Left ventricle myocardium superior (tissue), 1 donor: ENCODE measurements around the gene TESK2. TPM values are rescaled to one million over a fixed set of nuclear protein-coding genes. Genes with fewer than 3 reads are reported as not detected.

Source experiments
- ATAC-seq: fragments of 200-7000 bp; cut with Tn5 transposase; one replicate; pipeline ENCODE4 v1.9.1; 2020; ENCODE audit warnings: mild to moderate bottlenecking, moderate library complexity
- DNase-seq: peaks from one replicate; pipeline ENCODE4 v3.0.0-alpha.2; 2020
- intact Hi-C: fragments of 100-400 bp; cut with micrococcal nuclease; formaldehyde crosslinking; loops from one replicate; pipeline ENCODE4 v1.11.0; 2022
- total RNA-seq: library from RNA; stranded (reverse); fragmentation: NEBNext Ultra II Directional; extraction: Animal tissue kit (Norgen Biotek cat#: 25700); gene quantifications from one replicate; pipeline ENCODE4 v1.2.1, GENCODE V29; 2021
- donor health status: DM: no; HTN: yes; CAD: no; lungs with severe emphysema.

Gene TESK2
- total RNA-seq, 1 donor from 2014 or later = 1.9 TPM

GRCh38 chr1:45437323-45437722 is 53.6 kb downstream of the TESK2 start:
- intact Hi-C loops = no loop called here
- DNase-seq = no peak

GRCh38 chr1:45430490-45430889 is 60.5 kb downstream of the TESK2 start:
- no peak for ATAC-seq
- no peak for DNase-seq
- intact Hi-C loops = no loop called here

More at GRCh38 chr1:45437323-45437722, 53.6 kb downstream of the TESK2 start:
- ATAC-seq = no peak

GRCh38 chr1:45429561-45430159 is 61.3 kb downstream of the TESK2 start:
- intact Hi-C loops = no loop called here
- DNase-seq = no peak
- ATAC-seq = no peak

- ATAC-seq = no peak
- intact Hi-C loops = no loop called here
- DNase-seq = no peak
These were observed 66.9 kb downstream of the TESK2 start for GRCh38 chr1:45423906-45424678.

- no peak for ATAC-seq
- intact Hi-C loops = no loop called here
- DNase-seq = no peak
These were observed 69.0 kb downstream of the TESK2 start for GRCh38 chr1:45421935-45422334.

GRCh38 chr1:45414746-45415145 is 76.2 kb downstream of the TESK2 start:
- intact Hi-C loops = no loop called here
- DNase-seq (no peak), ATAC-seq (no peak)

GRCh38 chr1:45412899-45413298 is 78.1 kb downstream of the TESK2 start:
- intact Hi-C loops = no loop called here
- ATAC-seq (no peak), DNase-seq (no peak)

GRCh38 chr1:45411510-45411899 is 79.5 kb downstream of the TESK2 start:
- ATAC-seq (no peak), DNase-seq (no peak)
- intact Hi-C loops = no loop called here

- ATAC-seq (no peak), DNase-seq (no peak)
- intact Hi-C loops = no loop called here
These were observed 80.0 kb downstream of the TESK2 start for GRCh38 chr1:45410850-45411509.

GRCh38 chr1:45409276-45409675 is 81.7 kb downstream of the TESK2 start:
- intact Hi-C loops = no loop called here
- DNase-seq = no peak
- ATAC-seq = no peak

- no peak for DNase-seq
- intact Hi-C loops = no loop called here
- no peak for ATAC-seq
These were observed 83.2 kb downstream of the TESK2 start for GRCh38 chr1:45407629-45408287.

- ATAC-seq (no peak), DNase-seq (no peak)
- intact Hi-C loops = no loop called here
These were observed 85.3 kb downstream of the TESK2 start for GRCh38 chr1:45405636-45406035.

GRCh38 chr1:45403718-45404117 is 87.2 kb downstream of the TESK2 start:
- intact Hi-C loops = no loop called here
- ATAC-seq (no peak), DNase-seq (no peak)

GRCh38 chr1:45403298-45403697 is 87.7 kb downstream of the TESK2 start:
- no peak for DNase-seq
- intact Hi-C loops = no loop called here
- no peak for ATAC-seq

GRCh38 chr1:45401524-45401923 is 89.4 kb downstream of the TESK2 start:
- intact Hi-C loops = no loop called here
- ATAC-seq (no peak), DNase-seq (no peak)

- ATAC-seq = no peak
- intact Hi-C loops = no loop called here
These were observed 90.9 kb downstream of the TESK2 start for GRCh38 chr1:45400049-45400448.

GRCh38 chr1:45397285-45397684 is 93.7 kb downstream of the TESK2 start:
- ATAC-seq = no peak
- no peak for DNase-seq
- intact Hi-C loops = no loop called here

More at GRCh38 chr1:45400049-45400448, 90.9 kb downstream of the TESK2 start:
- DNase-seq = no peak

- ATAC-seq (no peak), DNase-seq (no peak)
- intact Hi-C loops = no loop called here
These were observed 95.4 kb downstream of the TESK2 start for GRCh38 chr1:45395582-45395981.

GRCh38 chr1:45395051-45395450 is 95.9 kb downstream of the TESK2 start:
- intact Hi-C loops = no loop called here
- ATAC-seq (no peak), DNase-seq (no peak)

- intact Hi-C loops = no loop called here
- DNase-seq (no peak), ATAC-seq (no peak)
These were observed 96.6 kb downstream of the TESK2 start for GRCh38 chr1:45394342-45394741.
